Renal cortical epithelial cell (primary cell): Measurements from ENCODE around the gene GTSF1L. TPM values are rescaled to one million over a fixed set of nuclear protein-coding genes. Genes with fewer than 3 reads are reported as not detected.

Experiments
- DNase-seq: peaks from one replicate; pipeline ENCODE4 v3.0.0-alpha.2; 2011; ENCODE audit warnings: low read depth
- total RNA-seq: library from RNA; depleted of rRNA; stranded (reverse); fragments of >200 nt; gene quantifications from 2 replicates; pipeline ENCODE4 v1.2.3, GENCODE V29; 2014

Gene GTSF1L
- total RNA-seq, 1 donor from 2014 or later: not detected

DNA sequence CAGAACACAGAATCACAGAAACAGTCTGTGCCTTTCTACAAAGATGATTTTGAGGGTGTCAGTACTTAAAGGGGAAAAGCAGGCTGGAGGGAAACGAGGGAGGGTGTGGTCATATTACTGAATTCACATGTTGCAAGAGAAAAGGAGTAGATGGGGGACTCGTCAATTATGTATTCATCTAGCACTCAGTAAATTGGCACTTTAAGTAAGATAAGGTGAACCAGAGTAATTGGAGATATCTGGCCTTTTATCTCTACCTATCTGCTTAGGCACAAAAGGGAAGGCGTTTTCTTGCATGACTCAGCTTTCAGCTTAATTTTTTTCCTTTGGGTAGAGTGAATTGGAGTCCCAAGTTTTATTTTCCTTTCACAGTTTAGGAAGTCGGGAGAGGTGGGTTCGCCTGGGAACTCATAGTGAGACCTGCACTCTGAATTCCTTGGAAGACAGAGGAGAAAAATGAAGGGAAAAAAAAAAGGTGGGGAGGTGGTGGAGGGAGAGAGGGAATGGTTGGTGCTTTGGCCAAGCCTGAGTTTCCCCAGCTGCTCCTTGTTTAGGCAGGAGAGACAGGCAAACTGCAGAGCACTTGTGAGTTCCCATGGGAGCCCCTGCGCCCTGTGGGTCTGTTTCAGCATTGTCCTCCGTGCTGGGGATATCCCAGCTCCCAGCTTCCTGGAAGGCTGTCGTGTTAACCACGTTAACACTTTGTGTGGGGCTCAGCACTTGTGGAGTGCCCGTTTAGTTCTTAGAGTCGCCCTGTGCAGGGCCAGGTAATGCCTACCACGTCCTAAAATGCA, 19.7 kb upstream of the GTSF1L start:
- no peak for DNase-seq

DNA sequence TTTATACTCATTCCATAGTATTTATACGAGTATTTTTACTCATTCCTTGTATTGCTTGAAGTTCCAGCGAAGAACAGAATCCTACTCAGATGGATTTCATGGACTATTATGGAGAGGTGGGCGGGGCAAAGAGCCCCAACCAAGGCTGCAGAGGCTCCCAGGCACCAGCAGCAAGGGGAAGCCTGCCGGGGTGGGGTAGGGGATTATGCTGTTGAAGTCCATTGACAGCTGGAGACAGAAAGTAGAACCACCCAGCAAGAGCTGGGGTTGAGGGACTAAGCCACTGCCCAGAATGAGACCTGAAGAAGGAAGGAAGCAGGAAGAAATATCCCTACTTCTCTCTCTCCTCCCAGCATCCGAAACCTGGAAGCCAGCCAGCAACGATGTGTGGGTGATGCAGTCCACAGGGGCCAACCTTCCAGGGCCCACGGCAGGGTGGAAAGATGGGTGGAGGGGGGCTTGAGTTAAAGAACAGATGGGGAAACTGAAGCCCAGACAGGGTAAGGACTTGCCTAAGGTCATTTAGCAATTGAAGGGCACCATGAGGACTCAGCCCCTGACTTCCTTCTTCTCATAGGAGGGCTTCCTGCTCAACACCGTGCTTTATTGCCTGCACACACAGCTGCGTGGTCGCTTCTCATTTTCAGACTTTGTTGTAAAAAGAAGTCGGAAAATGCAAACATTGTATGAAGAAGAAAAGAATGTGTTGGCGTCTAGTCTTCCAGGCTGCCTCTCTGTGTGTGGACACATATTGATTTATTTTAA, 18.3 kb upstream of the GTSF1L start:
- peak; percentile 19 for DNase-seq

DNA sequence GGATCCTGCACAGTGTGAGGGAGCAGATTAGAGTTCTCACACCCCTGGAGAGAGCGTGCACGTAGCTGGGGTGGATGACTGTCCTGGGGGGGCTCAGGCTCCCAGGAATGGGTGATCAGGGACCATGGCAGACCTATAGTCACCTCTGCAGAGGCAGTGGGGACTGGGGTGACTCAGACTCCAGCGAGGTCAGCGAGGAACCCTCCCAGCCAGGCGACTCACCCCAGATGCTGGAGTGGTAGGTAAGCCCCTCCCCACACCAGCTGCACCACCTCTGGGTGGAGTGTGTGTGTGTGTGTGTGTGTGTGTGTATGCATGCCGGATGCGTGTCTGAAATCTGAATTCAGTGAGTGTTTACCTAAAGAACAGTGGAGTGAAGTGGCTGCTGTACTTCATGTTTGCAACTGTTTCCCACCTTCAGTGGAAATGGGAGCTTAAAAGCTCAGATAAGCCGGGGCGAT, 17.4 kb upstream of the GTSF1L start:
- DNase-seq: peak; percentile 33

DNA sequence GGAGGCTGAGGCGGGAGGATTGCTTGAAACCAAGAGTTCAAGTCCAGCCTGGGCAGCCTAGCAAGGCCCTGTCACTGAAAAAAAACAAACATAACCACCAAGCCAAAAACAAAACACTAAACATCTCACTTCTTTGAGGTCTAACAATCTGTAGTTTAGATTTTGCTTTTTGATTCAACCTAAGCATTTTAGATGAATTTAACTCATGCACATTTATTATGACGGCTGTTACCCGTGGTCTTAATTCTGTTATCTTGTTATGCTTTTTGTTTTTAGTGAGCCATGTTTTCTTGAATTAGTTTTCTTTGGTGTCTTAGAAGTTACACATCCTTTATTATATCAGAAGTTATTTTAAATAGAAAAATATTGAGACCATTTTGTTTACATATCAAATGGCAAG, 13.8 kb upstream of the GTSF1L start:
- no peak for DNase-seq

DNA sequence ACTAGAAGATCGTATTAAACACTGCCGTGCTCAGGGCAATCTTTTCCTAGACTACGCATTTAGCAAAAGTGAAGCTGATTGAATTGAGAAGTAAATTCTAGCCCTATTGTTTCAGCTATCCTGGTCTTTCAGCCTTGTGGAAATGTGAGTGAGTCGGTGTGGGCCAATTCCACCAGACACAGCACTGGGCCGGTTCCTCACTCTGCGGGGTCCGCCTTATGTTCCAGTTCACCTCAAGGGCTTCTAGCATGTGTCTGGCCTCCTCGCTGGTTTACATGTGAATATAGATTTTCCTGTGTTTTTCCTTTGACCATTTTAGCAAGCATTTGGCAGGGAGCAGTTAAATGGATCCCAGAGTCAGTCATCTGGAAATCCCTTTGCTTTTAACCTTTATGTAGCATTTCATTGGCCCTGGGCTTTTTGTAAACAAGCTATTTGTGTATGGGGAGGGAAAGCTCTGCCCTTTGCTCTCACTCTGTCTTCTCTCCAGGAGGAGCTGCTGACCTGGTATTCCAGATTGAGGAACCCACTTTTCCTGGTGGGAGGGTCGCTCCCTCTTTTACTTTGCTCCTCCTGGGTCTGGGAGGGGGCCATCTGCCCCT, 12.4 kb upstream of the GTSF1L start:
- DNase-seq: peak; percentile 31

DNA sequence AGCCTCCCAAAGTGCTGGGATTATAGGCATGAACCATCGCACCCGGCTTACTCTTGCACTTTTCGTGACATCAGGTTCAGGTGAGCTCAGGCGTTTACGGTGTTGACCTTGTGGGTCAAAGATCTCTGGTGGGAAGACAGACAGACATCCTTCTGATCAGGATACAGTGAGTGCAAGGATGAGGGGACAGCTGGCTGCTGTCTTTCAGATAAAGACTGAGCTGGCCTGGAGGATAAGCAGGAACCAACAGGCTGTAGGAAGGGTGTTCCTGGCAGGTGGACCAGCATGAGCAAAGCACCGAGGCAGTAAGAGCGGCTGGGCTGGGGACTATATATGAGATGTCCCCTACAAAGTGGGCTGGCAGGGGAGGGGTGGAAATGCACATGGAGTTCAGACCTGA, 11.1 kb upstream of the GTSF1L start:
- DNase-seq: no peak

DNA sequence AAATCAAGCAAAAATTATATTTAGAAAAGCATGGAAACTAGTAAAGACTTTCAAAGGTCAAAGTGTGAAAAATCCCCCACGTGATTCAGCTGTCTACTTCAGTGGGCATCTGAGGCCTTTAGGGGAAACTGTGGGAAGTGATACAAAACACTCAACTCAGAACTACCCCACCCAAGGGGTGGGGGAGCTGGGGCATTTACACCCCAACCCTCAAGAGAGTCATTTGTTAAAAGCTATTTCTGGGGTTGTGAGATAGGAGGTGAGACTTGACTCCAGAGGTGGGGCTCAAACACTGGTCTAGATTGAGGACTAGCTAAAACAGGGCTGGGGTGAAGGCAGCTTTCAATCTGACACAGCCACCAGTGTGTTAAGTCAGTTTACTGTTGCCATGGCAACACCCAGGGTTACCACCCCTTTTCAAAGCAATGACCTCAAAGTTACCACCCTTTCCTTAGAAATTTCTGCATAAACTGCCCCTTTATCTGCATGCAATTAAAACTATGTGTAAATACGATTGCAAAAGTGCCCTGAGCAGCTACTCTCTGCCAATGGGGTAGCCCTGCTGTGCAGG, 9.9 kb upstream of the GTSF1L start:
- DNase-seq: peak; percentile 62

DNA sequence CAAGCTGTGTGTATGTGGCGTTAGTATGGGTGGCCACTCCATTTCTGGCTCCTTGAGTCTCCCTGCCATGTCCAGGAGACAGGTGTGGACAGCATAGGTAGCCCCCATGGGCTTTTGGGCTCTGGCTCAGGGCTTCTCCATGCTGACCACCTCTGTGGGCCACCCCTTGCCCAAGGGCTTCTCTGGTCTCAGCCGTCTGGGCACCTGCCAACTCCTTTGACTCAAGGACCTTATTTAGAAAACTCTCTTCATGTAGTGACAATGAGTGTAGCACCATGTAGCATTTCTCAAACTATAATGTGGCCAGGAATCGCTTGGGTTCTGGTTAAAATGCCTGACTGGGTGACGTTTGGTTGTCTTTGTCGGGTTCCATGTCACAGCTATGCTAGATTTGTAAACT, 5.1 kb upstream of the GTSF1L start:
- no peak for DNase-seq

DNA sequence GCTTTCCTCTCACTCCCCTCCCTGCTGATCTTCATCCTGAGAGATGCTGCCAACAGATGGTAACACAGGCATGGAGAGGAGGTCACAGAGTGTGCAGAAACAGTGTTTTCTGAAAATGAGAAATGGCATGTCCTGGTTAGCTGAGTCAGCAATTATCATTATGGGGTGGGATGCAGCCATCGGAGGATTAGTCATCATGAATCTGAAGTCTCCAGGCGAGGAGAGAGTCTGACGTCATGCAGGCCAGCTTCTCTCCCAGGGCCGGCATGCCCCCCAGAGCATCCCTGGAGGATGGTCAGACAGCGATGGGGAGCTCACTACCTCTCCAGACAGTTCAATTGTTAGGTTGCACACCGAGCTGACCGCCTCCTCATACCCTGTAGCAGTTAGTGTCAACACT, 4.7 kb upstream of the GTSF1L start:
- DNase-seq: no peak

DNA sequence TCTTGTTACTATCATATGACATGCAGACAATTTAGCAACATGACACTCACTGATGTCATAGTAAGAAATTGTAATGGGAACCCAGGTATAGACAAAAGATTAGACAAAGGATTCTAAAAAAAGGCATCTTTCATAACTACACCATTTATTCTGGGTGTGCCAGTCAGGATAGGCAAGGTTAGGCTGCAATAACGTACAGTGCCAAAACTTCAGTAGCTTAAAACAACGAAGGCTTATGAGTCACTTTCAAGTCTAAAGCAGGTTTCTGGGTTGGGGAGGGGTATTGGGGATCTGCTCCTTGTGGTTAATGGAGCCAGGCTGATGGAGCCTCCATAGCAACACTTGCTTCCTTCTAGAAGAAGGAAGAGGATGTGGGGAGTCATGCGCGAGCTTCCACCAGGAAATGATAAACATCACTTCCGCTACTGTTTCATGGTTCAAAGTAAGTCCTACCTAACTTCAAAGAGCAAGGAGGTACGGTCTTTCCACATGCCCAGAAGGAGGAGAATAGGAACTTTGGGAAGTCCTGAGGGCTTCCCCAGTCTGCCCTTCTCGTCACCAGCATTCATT, 2.0 kb upstream of the GTSF1L start:
- no peak for DNase-seq

DNA sequence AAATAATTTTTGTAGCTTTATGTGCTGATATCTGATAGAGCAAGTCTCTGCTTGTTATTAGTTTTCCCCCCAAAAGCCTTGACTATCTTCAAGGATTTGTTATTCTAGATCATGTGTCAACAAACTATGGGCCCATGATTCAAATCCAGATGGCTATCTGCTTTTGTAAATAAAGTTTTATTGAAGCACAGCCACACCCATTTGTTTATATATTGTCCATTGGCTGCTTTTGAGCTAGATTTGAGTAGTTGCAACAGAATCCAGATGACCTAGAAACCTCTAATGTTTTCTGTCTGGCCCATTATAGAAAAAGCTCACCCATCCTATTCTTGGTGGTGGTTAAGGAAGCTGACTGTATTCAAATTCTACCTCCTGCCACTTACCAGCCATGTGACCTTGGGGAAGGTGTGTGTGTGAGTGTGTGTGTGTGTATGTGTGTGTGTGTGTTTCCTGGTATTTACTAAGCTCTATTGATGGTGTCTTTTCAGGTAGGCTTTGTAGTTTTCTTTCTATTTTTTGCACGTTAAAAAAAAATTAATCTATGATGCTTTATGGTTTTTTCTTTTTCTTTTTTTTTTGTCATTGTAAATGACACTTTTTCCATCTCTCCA, 1.3 kb upstream of the GTSF1L start:
- no peak for DNase-seq

DNA sequence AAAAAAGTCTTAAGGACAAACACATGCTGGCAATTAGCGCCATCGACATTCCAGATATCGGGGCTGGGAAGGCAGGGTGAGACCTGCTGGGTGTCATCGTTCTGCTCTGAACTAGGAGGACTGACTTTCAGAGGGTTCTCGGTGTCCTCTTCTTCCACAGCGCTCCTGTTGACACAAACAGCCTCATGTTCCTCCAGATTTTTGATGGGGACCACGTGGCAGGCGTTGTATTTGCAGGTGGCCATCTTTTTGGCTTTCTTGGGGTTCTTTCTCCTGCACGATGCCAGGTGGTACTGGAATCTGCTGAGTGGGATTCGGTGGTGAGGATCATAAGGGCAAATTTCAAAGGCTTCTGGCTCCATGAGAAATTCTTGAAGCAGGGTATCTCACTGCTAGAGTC, 469 bp downstream of the GTSF1L start:
- no peak for DNase-seq

DNA sequence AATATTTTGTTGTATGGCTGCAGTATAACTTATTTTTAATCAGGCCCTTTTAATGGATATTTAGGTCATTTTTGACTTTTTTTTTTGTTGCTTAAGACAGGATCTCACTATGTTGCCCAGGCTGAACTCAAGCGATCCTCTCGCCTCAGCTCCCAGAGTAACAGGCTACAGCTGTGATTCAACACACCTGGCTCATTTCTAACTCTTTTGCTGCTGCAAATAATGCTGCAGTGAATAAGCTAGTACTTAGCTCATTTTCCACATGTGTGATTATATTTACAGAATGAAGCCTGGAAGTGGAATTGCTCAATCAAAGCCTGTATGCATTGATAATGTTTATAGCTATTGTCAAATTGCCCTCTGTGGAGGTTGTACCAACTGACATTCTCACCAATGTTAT, 1.1 kb downstream of the GTSF1L start:
- DNase-seq: no peak

DNA sequence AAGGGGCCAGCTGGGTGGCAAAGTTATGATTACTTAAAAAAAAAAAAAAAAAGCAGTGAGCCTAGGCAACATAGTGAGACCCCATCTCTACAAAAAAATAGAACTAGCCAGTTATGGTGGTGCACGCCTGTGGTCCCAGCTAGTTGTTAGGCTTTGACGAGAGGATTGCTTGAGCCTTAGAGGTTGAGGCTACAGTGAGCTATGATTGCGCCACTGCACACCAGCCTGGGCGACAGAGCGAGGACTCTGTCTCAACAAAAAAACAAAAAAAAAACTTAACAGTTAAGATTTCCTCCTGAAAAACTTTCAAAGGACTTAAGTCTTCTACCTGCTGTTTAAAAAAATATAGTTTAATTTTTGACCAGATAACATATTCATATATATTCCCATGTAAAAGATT, 2.4 kb downstream of the GTSF1L start:
- no peak for DNase-seq

DNA sequence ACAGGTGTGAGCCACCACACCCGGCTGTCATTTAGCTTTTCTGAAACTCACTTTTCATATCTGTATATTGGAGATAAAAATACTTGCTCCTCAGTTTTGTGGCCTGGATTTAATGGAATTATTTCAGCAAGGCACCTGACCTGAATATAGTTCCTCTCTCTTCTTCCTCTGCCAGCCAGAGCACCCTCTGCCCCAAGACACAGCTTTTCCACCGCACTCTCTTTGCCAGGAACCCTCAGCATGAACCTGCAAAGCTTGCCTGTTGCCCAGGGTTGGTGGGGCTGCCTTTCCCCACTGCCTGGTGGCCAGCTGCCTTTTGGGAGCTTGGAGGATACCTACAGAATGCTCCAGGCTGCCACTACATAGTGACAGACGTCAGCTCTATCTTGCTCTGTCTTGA, 3.1 kb downstream of the GTSF1L start:
- DNase-seq: no peak

DNA sequence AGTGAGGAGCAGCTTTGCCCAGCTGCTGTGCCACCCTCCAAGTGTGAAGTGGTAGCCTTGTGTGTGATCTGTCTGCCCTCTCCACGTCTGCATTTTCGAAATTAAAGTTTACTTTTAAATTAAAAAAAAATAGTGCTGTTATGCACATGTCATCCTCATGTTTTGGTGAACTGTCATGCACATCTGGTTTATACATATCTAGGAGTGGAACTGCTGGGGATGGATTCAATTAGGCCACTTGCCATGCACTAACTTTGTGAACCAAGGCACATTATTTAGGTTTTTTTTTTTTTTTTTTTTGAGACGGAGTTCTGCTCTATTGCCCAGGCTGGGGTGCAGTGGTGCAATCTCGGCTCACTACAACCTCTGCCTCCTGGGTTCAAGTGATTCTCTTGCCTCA, 3.6 kb downstream of the GTSF1L start:
- DNase-seq: no peak

DNA sequence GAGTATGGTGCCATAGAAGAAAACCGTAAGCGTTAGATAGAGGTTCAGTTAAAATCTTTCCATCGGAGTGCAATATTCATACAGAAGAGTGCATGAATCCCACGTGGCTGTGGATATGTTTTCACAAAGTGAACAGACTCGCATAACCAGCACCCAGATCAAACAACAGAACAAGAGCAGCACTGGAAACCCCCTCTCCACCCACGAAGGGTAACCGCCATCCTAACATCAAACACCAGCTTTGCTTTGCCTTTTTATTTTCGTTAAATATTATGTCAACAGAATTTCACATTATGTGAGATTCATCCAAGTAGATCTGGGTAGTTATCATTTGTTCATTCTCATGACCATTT, 4.7 kb downstream of the GTSF1L start:
- DNase-seq: no peak

DNA sequence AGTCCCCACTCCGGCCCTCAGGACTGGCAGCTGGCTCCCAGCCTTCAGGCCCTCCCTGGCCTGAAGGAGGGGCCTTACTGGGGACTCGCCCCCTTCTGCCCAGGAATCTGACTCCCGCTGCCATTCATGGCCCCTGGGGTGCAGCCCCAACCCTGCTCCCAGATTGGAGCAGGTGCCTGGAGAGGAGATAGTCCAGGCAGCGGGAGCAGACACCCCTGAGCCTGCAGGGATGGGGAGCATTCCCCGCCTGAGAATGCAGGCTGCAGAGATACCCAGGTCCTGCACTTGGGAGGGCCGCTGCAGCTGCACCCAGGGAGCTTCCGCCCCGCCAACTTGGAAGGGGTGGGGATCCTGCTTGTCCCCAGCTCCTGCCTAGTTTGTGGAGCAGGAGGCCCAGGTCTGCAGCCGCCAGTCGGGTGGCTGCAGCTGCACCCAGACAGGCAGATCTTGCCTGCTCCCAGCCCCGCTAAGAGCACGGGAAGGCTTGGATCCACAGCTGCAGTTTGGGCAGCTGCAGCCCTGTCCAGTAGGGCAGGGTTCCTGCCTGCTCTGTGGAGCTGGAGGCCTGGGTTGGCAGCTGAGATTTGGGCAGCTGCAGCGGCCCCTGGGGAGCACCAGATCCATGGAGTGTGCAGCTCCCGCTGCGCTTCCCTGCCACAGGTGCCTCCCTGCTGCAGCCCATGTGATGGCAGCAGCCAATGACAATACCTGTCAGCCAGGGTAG, 5.2 kb downstream of the GTSF1L start:
- DNase-seq: no peak

DNA sequence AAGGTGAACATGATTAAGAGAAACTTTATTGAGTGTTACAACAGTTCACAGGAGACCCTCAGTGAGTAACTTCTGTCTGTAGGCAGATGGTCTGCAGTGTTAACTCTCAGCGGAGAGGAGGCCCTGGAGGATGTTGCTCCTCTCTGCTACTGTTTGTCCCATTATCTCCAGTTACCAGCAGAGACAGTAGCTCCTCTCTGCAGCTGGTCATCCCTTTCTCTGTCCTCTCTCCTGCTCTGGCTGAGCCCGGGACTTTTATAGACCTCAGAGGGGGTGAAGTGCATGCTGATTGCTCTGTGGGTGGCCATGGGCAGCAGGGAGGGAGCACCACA, 5.7 kb downstream of the GTSF1L start:
- DNase-seq: no peak

DNA sequence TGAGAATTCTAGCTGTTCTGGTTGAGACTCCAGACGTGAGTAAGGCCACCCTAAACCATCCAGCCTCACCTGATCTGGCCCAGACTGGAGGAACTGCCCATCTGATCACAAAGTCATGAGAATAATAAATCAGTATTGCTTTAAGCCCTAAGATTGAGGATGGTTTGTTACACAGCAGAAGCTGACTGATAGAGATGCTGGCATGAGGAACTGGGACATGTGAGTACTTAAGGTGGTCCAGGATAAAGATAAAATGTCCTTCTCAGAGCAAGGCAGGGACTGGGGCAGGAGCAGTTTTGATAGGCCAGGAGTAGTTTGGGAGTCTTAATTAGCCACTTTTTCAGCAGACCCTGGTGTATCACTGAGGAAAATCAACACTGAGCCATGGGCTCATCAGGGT, 6.8 kb downstream of the GTSF1L start:
- no peak for DNase-seq

DNA sequence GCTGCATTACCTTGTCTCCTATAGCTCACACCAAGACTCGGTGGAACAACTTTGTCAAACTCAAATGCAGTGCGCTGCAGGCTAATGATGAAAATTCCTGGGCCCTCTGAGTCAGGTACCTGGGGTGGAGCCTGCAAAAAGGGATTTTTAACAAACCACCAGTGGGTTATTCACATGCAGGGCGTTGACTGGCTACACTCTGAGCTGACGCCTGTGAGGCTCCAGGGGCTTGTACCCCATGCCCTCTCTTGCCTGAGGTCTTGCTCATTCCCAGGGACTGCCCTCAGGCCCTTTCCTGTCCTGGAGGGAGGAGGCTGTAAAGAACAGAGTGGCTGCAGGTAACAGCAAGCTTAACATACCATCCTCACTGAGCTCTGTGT, 9.2 kb downstream of the GTSF1L start:
- no peak for DNase-seq
